HG03159 (cell line): ENCODE measurements around the gene PRSS21.

Experiments used
- ATAC-seq: cut with Tn5 transposase; IDR thresholded peaks from one replicate; pipeline ENCODE4 v1.9.1; 2021; ENCODE audit warnings: mild to moderate bottlenecking, moderate library complexity; ENCODE audit not compliant: unreplicated experiment

Gene PRSS21, protein sequence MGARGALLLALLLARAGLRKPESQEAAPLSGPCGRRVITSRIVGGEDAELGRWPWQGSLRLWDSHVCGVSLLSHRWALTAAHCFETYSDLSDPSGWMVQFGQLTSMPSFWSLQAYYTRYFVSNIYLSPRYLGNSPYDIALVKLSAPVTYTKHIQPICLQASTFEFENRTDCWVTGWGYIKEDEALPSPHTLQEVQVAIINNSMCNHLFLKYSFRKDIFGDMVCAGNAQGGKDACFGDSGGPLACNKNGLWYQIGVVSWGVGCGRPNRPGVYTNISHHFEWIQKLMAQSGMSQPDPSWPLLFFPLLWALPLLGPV

GRCh38 chr16:2816751-2817339 is at the start of gene PRSS21:
Gene PRSS21 (plus strand): TSS chr16:2817237. CDS start chr16:2817269, 32 bp downstream.
- no peak for ATAC-seq

DNA sequence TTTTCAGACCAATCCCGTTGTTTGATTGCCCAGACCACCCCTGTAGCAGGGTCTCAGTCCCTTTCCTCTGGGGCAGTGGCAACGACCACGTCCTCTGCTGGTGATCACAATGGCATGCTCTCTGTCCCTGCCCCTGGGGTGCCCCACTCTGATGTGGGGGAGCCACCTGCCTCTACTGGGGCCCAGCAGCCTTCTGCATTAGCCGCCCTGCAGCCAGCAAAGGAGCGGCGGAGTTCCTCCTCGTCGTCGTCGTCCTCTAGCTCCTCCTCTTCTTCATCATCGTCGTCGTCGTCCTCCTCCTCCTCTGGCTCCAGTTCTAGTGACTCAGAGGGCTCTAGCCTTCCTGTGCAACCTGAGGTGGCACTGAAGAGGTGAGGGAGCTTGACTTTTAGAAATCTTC is 49.1 kb upstream of the PRSS21 start:
- ATAC-seq, result no peak

GRCh38 chr16:2768403-2769089 is 48.5 kb upstream of the PRSS21 start:
- no peak for ATAC-seq

GRCh38 chr16:2769100-2769529 is 47.9 kb upstream of the PRSS21 start:
- no peak for ATAC-seq

DNA sequence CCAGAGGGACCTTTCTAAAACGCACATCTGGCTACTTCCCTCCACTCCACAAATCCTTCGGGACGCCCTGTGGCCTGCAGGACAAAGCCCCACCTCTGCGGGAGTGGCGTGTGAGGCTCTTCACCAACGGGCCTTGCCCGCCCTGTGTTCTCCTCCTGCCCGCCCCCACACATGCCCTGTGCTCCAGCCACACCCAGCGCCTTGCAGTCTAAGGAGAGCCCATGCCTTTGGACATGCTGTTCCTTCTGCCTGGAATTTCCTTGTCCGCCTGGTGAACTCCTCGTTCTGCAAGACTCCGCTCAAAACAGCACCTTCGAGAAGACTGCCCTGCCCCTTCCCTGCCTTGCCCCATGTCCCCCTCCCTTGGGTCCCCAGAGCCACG is 47.4 kb upstream of the PRSS21 start:
- no peak for ATAC-seq

DNA sequence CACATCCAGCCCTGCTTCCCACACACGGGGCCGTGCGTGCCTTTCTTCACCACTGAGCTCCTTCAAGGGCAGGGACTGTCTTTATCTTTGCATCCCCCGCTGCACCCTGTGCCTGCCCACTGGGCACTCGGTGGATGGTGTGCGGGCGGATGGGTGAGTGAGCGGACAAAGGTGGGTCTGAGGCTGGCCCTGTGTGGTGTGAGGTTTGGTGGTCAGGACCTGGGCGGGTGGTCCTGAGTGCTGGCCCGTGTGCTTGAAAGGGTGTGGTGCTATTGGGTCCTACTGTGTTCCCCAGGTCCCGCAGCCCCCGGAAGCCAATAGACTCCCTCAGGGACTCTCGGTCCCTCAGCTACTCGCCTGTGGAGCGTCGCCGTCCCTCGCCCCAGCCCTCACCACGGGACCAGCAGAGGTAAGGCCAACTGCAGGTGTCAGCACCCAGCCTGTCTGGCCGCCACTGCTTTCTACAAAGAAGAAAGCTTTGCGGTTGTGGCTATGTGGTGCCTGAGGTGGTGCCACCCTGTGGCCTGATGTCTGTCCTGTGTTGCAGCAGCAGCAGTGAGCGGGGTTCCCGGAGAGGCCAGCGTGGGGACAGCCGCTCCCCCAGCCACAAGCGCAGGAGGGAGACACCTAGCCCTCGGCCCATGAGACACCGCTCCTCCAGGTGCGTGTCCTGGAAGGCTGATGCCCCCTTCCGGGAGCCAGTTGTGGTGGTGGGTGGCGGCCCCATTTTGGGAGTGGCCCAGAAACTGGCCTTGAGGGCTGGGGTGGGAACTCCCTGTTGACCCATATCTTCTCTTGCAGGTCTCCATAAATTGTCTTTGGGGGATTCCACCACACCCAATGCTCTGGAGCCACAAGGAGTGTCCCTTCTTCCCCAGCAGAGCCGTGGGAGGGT is 46.7 kb upstream of the PRSS21 start:
- ATAC-seq, result no peak

GRCh38 chr16:2771496-2772402 is 45.3 kb upstream of the PRSS21 start:
- ATAC-seq, result no peak

- ATAC-seq, result no peak
Observed at GRCh38 chr16:2773188-2773968, 43.7 kb upstream of the PRSS21 start.

GRCh38 chr16:2774161-2774891 is 42.7 kb upstream of the PRSS21 start:
- ATAC-seq, result no peak

DNA sequence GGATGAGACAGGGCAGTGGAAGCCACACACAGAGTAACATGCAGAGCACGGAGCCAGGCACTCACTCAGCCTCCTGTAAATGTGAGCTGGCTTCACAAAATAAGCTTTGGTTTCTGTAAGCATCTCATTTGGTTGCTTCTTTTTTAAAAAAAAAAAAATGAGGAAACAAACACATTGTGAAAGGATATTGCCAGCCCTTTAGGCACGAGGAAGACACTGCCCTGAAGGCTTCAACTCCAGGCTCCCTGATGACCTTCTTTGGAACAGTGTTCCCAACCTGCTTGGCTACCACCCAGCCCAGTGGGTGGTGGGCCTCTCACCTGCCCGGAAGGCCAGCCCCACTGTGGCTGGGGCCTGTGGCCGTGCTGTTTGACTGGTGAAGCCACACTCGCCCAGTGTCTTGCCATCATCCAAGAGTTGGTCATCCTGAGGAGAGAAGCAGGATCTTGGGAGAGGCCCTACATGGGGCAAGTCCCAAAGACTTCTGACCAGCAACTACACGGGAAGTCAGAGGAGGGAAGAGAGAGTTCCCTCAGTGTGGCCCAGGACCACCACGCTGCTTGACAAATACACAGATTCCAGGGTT is 41.8 kb upstream of the PRSS21 start:
- ATAC-seq, result no peak

GRCh38 chr16:2775765-2776499 is 41.1 kb upstream of the PRSS21 start:
- ATAC-seq, result no peak

DNA sequence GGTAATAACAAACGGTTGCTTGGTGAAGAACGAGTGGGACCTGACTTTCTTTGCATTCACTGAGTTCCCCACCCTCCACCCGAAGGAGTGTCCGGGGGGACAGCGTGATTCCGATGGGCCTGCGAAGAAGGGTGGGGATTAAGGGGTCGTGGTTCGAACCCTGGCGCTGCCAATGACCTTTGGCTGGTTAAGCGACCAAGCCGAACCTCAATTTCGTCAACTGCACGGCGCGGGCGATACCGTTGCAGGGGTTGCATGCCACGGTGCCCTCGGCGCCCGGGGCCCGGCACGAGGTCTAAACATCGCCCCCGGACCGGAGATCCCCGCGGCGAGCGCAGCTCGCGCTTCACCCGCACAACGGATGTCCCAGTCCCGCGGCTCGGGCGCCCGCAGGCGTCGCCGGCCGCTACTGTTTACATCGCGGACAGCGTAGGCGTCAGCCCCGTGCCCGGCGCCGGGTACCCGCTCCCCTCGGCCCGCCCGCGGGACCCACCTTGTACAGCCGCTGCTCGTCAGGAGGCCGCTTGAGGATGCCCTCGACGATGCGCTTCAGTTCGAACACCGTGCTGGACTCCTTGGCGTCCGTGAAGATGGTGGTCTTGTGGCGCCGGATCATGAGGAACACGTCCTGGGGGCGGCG is 40.4 kb upstream of the PRSS21 start:
- peak; percentile 28 for ATAC-seq

GRCh38 chr16:2777231-2777902 is 39.7 kb upstream of the PRSS21 start, which contains the start of gene ELOB:
Gene ELOB (minus strand): TSS chr16:2777280. CDS start chr16:2777239, 41 bp downstream.
- ATAC-seq, result peak; percentile 67

GRCh38 chr16:2777903-2778629 is 39.0 kb upstream of the PRSS21 start:
- ATAC-seq, result peak; percentile 15

DNA sequence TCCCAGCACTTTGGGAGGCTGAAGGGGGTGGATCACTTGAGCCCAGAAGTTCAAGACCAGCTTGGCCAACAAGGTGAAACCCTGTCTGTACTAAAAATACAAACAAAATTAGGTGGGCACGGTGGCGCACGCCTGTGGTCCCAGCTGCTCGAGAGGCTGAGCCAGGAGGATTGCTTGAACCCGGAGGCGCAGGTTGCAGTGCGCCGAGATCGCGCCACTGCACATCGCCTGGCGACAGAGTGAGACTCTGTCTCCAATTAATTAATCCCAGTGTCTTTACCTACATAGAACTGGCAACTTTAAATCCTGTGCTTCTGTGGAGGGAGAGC is 38.4 kb upstream of the PRSS21 start:
- ATAC-seq, result no peak
